ENCODE measurements around the gene OLA1. TPM values are rescaled to one million over a fixed set of nuclear protein-coding genes. Genes with fewer than 3 reads are reported as not detected.

The OLA1 gene
- polyA plus RNA-seq, 1 of the 3 experiments (the other 2 are of a cell fraction) = 46.9 TPM

GRCh38 chr2:174120346-174120745, 128.0 kb downstream of the OLA1 start:
- H4K20me1 ChIP-seq (ENCODE audit: insufficient read depth) = no peaks in the 10 kb centered on the region
- no peak for DNase-seq
- H3K9me3 ChIP-seq = no peaks in the 10 kb centered on the region
- no peak overlapping the region for H2AFZ ChIP-seq (ENCODE audit: low read depth)
- CTCF ChIA-PET = interaction anchor here (0.9 kb wide), 1 partner anchor 34 kb away, joined by 3 read pairs; no protein-coding TSS in a partner anchor
- WGBS (ENCODE audit: low lambda C conversion rate) = 58% methylated on average over 2 of the region's 2 CpGs
- no peaks in the 10 kb centered on the region for H3K9me2 ChIP-seq
- peaks cover 11 to 22% of the 10 kb centered on the region in 2 experiments for H3K36me3 ChIP-seq (replicated peaks in 1 of 2; ENCODE audit: control insufficient read depth in 1 of 2, insufficient read depth in 2 of 2, low read length in 1 of 2)
- peak; percentile 77; the same call in 1 of the 2 replicates for TF ChIP-seq FOSL2 (IDR thresholded peaks at IDR 0.05; ENCODE audit: borderline replicate concordance, low read depth)
- no peak for TF ChIP-seq NFIC (IDR thresholded peaks at IDR 0.05; ENCODE audit: borderline replicate concordance)
- no peak for TF ChIP-seq RXRA (IDR thresholded peaks at IDR 0.05; ENCODE audit: borderline replicate concordance, low read depth)
- no peak for TF ChIP-seq EZH2phosphoT487 (IDR thresholded peaks at IDR 0.05; ENCODE audit: borderline replicate concordance, low read depth)
- no peak for TF ChIP-seq RFX5 (IDR thresholded peaks at IDR 0.05; ENCODE audit: low read length)
- no peak for TF ChIP-seq SMC3 (IDR thresholded peaks at IDR 0.05; ENCODE audit: low read depth, low read length)
- TF ChIP-seq FOXJ3 (CRISPR knock-in tag; IDR thresholded peaks at IDR 0.05) = no peak
- TF ChIP-seq ZBTB33 (IDR thresholded peaks at IDR 0.05; ENCODE audit: borderline replicate concordance, low read depth) = no peak
- peak; percentile 68 for TF ChIP-seq JUND (IDR thresholded peaks at IDR 0.05)
- TF ChIP-seq TEAD4 (IDR thresholded peaks at IDR 0.05; ENCODE audit: borderline replicate concordance, insufficient read depth) = no peak
- TF ChIP-seq CHD2 (IDR thresholded peaks at IDR 0.05; ENCODE audit: low read length, partially characterized antibody) = no peak
- TF ChIP-seq USF1 (IDR thresholded peaks at IDR 0.05; ENCODE audit: borderline replicate concordance, low read depth) = no peak
- TF ChIP-seq GATA2 (CRISPR knock-in tag; IDR thresholded peaks at IDR 0.05) = no peak
- TF ChIP-seq YY1 (IDR thresholded peaks at IDR 0.05; ENCODE audit: low read depth) = peak; percentile 29; the same call in 1 of the 2 replicates
- TF ChIP-seq NRF1 (IDR thresholded peaks at IDR 0.05; ENCODE audit: low read depth, low read length) = no peak
- TF ChIP-seq PBX3 (IDR thresholded peaks at IDR 0.05) = peak; percentile 84
- no peak for TF ChIP-seq GABPA (IDR thresholded peaks at IDR 0.05; ENCODE audit: low read depth)
- TF ChIP-seq TCF12 (IDR thresholded peaks at IDR 0.05) = peak; percentile 35; the same call in 1 of the 2 replicates
- no peak for TF ChIP-seq RAD21 (IDR thresholded peaks at IDR 0.05; ENCODE audit: low read length)
- peak in 1 of 2 experiments; percentile 21; a peak in 1 of 4 replicates for TF ChIP-seq EP300 (IDR thresholded peaks at IDR 0.05; ENCODE audit: borderline replicate concordance in 1 of 2, low read depth in 1 of 2, low read length in 1 of 2)
- no peak for TF ChIP-seq MXI1 (IDR thresholded peaks at IDR 0.05; ENCODE audit: low read depth, low read length)
- no peak overlapping the region for H3K4me2 ChIP-seq
- POLR2A ChIA-PET = no interaction called here
- no peak overlapping the region for H3K4me3 ChIP-seq (ENCODE audit: low read depth in 2 of 2, low read length in 1 of 2)
- H3K27ac ChIP-seq (ENCODE audit: low read depth in 2 of 2, low read length in 1 of 2) = peak overlapping the region in 1 of 2 experiments; percentile 94; a peak in 1 of 4 replicates
- H3K9ac ChIP-seq = no peak overlapping the region
- H3K79me2 ChIP-seq (ENCODE audit: insufficient read depth) = no peaks in the 10 kb centered on the region
- H3F3A ChIP-seq (replicated peaks; ENCODE audit: insufficient read depth) = peaks cover 32% of the 10 kb centered on the region
- peaks cover 10 to 36% of the 10 kb centered on the region in 2 experiments for H3K4me1 ChIP-seq (ENCODE audit: control insufficient read depth in 1 of 2, insufficient read depth in 2 of 2, low read depth in 1 of 2, low read length in 1 of 2)
- H3K27me3 ChIP-seq (ENCODE audit: insufficient read depth) = no peaks in the 10 kb centered on the region
